Hypothalamus (tissue), 51 donors: ENCODE results near the gene CHN2.

ENCODE experiments used
- DNase-seq, 51 donors: peaks; one replicate each; lab custom pipeline; 2025; lab: John Stamatoyannopoulos, UW

Gene CHN2

DNA sequence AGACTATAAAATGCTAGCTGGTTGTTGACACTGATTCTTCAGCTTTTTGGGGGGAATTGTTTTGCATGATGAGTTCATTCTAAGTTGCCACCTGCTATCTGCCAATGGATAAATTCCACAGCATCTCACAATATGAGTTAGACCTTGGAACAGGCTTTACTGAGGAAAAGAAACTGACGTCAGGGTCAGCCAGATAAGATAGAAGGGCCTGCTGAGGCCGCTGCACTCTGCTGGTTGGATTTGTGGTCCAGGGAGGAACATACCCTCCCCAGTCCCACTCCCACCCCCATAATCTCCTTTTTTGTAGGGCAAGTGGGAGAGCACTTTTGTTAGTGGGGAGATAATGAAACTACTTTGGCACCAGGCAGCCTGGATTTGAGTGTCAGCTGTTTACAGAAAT, 258.4 kb downstream of the CHN2 start:
- no peak for DNase-seq

DNA sequence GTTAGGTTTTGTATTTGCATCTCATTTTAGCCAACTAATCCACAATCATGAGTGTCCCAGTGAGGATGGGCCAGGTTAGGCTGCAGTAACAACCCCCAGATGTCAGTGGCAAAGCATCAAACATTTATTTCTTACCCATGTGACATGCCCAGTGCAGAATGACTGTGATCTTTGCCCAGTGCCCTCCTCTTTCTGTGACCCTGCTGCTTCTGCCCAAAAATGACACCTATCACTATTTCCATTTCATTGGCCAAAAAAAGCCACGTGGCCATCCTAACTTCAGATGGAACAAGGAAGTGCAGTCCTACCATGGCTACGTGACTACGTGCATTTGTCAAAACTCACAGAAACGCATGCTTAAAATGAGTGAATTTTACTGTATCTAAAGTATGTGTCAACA, 259.9 kb downstream of the CHN2 start:
- DNase-seq = no peak

DNA sequence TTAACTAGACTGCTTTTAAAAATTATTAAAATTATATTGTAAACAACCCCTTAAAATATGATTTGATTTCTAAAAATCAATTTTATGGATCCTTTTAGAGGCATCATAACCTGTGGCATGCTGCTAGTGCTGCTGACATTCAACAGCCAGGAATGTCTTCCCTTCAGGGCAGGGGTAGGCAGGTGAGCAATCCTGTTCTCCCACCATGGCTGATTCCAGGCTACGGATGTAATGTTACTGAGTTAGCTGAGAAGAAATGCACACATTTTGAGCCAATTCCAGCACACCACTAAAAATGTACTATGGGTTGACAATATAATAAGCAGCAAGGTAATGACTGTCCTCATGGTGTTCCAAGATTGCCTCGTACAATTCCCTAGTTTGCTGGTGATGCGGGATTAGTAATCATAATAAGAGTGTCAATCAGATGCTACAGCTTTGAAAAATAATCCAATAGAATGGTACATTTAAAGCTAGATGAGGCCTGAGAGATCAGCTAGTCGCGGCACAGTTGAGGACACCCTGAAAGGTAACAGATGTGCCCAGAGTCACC, 260.4 kb downstream of the CHN2 start:
- DNase-seq = no peak

DNA sequence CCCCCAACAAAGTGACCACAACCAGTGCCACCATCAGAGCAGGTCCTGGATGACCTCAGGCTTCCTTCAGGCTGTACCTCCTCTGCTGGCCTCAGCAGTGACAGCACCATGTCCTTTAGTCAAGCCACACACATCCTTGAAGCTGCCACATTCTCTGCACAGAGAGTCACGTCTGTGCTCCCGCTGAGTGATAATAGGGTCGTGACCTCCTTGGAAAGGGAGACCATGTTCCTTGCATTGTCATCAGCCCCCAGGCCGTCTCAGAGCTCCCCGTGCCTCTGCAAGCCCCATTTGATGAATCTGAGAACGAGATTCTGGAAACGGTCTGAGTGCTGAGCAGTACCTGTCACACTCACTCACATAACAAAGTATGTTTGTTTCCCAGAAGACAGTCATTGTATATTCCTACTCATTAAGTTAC, 262.6 kb downstream of the CHN2 start:
- peak in 1 of 51 donors; percentile 60 for DNase-seq

GRCh38 chr7:29457565-29458011, 263.0 kb downstream of the CHN2 start:
- DNase-seq = peak in 20 of 51 donors; percentile 1 to 64 (median 15)

DNA sequence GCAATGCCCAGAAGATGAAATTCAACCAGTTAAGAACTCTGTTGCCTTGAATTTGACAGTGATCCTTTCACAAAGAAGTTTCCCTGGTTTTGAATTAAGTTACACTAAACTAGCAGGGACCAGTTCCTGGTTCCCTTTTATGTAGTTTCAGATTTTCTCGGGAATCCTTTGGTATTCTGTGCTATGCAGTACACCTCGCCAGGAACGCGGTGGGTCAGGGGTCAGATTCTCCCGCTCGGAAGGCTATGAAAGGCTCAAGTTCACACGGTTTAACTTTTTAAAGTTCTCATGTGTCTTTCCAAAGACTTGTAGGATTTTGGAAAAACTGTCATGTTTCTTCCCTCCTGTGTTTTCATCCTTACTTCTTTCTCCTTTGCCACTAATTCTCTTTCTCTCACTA, 264.4 kb downstream of the CHN2 start:
- DNase-seq = no peak

DNA sequence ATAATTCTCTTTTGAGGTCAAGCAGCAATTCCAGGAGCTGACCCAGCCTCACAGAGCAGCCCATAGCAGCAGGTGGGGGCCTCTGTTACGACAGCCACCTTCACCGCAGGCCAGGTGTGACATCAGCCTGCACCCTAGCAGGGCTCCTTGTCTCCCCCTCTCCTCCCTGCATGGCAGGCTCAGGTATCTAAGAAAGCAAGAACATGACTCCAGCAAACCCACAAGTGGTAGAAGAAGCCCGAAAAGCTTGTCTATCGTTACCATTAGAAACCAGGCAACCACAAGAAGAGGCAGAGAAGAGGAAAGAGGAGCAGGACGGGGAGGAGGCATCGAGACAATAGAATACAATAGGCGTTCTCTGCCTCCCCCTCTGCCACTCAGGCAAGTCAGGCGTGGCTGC, 265.0 kb downstream of the CHN2 start:
- peak in 1 of 51 donors; percentile 11 for DNase-seq

DNA sequence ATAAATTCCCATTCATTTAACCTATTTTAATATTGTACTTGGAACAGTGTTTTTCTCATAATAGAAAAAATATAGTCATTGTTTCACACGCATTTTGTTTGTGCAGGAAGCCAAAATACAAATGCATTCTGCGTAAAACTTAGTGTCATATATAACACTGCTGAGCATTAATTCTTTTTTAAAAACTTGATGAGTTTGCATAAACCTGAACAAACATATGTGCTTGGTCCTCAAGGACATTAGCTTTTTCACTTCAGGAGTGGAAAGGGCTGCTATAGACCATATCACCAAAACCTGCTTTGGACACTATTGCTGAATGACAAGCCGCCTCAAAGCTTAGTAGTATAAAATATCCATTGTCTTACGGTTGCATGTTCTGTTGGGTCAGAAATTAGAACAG, 267.4 kb downstream of the CHN2 start:
- no peak for DNase-seq

GRCh38 chr7:29463504-29464158, 269.1 kb downstream of the CHN2 start:
- no peak for DNase-seq

GRCh38 chr7:29464753-29465152, 270.2 kb downstream of the CHN2 start:
- DNase-seq = no peak

GRCh38 chr7:29467193-29467926, 272.8 kb downstream of the CHN2 start:
- DNase-seq = no peak

DNA sequence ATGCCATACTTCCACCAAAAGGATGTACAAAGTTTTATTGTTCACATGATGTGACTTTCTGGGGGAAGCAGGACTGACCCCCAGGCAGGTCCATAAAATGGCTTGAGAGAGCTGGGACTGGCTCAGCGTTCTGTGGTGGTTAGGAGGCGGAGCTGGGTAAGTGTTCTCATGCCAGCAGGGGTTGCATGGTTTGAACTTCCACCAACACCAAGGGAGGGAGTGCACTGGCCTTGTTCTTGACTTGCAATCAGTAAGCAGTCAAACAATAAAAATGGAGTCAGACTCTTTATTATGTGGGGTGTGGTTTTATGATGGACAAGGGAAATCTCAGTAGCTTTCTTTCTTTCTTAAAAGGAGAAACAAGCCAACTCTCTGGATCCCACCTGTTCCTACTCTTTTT, 273.6 kb downstream of the CHN2 start:
- DNase-seq = no peak

GRCh38 chr7:29469281-29469680, 274.7 kb downstream of the CHN2 start:
- DNase-seq = no peak

GRCh38 chr7:29469976-29470557, 275.5 kb downstream of the CHN2 start:
- no peak for DNase-seq

- no peak for DNase-seq
Measured at GRCh38 chr7:29471444-29472138, 277.0 kb downstream of the CHN2 start.

GRCh38 chr7:29476916-29477315, 282.3 kb downstream of the CHN2 start:
- DNase-seq = no peak

DNA sequence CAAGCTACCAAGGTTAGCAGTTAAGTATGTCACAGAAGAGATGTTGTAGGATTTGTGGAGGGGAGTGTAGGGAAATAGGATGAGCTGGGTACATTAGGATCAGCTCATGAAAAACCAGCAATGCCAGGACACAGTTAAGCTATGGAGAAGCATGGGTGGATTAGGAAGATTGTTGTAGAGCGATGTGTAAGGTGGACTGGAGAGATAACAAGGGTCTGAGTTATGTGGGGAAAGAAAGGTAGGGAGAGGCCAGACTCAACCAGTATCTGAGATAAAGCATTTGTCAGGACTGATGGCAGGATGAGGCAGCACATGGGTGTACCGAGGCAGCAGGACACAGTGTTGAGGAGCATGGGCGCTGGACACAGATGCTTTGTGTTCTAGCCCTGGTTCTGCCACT, 283.7 kb downstream of the CHN2 start:
- DNase-seq = no peak

DNA sequence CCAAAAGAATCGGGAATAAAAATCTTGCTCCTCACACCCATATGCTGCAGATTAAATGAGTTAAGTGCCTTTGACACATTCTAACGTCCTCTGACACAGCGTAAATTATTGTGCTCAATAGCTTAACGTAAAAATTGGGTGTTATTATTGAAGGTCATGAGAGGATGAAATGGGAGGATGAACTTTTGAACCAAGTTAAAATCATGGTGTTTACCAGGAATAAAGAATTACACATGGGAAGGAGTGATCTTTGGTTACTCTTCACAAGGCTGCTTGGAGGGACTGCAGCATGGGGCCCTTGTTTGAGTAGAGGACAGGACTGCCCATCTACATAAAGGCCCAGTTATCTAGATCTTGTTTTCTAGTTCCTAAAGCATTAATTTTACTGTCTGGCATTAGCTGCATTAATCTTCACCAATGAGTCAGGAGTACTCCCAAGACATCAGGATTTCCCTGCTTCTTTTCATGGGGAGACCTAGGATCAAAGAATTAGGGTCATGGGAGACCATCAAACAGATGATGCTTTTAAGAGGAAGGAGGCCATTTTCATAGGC, 284.2 kb downstream of the CHN2 start:
- no peak for DNase-seq

- peak in 41 of 51 donors; percentile 11 to 81 (median 50) for DNase-seq
Measured at GRCh38 chr7:29479301-29480200, 285.0 kb downstream of the CHN2 start.

DNA sequence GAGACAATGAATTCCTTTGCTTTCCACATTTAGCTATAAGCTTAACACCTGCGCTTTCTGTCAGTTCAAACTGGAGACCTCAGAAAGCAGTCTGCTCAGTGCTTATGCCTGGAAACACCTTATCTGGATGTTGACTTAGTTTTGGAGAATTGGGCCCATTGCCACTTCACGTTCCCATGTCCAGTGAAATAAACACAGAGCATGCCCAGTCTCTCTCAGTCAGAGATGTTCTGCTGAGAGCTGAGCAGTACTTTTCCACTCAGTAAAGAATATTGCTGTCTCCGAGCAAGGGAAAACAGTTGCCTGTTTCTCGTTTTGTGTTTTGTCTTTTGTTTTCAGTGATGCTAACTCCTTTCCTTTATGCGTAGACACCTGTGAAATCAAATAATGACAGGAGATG, 285.9 kb downstream of the CHN2 start:
- DNase-seq = peak in 15 of 51 donors; percentile 7 to 76 (median 29)
